NCI-H1105 (cell line): ENCODE measurements around the gene FADS6.
A peak's percentile ranks its signal among the peaks of the same experiment; 100 is the strongest.

ENCODE experiments used
- DNase-seq: peaks from one replicate; lab custom pipeline; 2025; lab: John Stamatoyannopoulos, UW

FADS6 gene

GRCh38 chr17:74868908-74869255 lies 24.6 kb downstream of the FADS6 start:
- no peak for DNase-seq

- no peak for DNase-seq
Observed at GRCh38 chr17:74868251-74868907, 25.1 kb downstream of the FADS6 start.

DNA sequence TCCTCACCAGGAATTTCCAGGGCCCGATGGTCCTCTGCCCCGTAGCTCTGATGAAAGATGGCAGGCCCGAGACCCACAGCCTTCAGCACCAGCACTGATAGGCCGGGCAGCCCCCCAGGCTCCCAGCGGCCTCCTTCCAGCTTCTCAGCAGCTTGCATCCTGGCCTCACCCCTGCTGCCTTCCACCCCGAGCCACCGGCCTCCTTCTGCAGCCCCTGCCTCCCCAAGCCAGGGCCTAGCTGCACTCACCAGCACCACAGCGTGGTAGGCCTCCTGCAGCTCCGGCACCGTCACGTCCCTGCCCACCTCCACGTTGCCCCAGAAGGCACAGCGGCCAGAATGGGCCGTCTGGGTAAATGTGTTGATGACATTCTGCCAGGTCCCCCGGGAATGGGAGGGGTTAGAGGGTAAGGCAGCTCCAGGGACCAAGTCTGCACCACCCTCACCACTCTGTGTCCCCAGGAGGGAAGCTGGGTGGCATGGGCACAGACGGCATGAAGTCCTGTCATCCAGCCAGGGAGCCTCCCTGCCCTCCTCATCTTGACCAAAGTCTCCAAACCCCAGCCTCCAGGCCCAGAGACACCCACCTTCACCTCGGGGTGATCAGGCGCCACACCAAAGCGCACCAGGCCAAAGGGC lies 27.1 kb downstream of the FADS6 start:
- DNase-seq: no peak

- DNase-seq: no peak
Observed at GRCh38 chr17:74865504-74866197, 27.8 kb downstream of the FADS6 start.

- DNase-seq: peak; percentile 36
Observed at GRCh38 chr17:74864866-74865395, 28.5 kb downstream of the FADS6 start.

GRCh38 chr17:74864297-74864865 lies 29.1 kb downstream of the FADS6 start:
- no peak for DNase-seq

DNA sequence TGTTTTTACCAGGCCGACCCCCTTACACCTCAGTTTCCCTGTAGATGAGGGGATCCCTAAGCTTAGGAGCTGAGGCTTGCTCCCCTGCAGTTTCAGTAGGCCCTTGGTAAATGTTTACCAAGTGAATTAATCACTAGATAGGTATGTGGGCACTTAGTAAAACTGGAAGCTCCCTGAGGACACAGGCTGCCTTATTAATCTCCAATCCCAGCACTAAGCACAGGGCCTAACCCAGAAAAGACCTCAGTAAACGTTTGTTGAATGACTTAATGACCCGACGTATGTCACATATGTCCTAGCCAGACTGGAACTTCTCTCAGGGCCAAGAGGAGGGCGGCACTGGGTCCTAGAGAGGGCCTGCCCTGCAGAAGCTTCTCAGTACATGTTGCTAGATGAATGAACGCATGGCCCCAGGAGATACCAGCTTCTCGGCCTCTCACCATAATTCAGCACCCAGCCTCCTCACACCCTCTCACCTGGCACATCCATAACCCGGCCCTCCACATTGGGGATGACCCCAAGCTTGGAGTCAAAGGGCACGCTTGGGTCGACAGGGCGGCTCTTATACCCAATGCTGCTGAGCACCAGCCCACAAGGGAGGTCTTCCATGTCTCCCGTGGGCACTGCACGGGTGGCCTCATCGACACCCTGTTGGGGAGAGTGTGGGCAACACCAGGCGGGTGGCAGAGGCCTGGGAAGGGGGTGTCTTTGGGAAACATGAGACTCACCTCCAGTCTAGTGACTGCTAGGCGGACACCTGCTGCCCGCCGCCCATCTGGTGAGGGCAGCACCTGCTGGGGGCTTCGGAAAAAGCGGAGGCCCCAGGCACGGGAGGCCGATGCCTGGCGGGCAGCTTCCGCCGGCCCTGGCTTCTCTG lies 29.8 kb downstream of the FADS6 start:
- DNase-seq: no peak

GRCh38 chr17:74862919-74863318 lies 30.5 kb downstream of the FADS6 start:
- DNase-seq: no peak

- DNase-seq: peak; percentile 66
Observed at GRCh38 chr17:74862108-74862901, 31.1 kb downstream of the FADS6 start.

DNA sequence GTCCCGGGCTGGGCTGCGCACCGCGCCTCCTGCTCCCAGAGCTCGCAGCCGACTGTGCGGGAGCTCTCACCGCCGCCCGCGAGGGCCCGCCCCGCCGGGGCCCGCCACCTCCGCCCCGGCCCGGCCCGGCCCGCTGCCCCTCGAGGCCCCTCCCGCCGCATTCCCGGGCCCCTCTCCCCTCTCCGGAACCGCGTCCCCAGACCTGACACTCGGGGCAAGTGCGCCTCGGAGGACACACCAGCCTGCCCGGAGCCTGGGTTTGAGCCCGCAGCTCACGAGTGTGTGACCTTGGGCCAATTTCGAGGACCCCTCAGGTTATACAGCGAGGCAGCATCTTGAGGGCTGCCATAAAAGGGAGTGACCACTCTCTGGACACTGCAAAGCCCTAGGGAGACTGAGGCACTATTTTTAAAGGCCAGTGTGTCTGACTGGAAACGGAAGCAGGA lies 31.7 kb downstream of the FADS6 start:
- DNase-seq: no peak

DNA sequence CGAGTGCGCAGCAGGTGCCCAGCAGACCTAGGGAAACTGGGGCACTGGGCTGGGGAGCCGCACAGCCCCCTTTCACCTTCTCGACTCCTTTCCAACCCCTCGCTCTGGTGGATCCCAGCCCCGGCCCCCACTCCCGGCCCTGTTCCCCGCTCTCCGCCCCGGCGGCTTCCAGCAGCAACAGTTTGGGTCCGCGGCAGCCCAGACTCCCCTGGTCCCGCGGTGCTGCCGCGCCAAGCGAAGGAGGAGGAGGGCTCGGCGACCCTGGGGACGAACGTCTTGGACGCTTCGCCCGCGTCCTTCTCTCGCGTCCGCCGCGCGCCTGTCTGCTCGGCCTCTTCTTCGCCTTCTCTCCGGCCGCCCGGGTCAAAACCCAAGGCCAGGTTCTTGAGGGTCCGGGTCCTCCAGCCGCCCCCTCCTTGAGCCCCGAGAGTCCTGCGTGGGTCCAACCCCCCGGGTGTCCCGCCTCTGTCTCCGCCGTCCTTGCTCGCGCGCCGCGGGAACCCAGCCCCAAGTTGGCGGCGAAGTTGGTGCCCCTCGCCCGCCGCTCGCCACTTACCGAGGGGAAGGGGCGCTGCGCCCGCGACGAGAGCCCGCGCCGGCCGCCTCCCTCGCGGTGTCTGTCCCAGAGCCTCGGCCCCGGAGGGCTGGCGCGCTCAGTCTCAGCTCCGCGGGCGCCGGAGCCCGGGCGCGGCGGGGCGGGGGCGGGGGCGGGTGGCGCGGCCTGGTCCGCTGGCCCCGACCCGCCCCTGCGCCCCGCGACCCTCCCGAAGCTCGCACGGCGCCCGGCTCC lies 32.4 kb downstream of the FADS6 start:
- DNase-seq: no peak

DNA sequence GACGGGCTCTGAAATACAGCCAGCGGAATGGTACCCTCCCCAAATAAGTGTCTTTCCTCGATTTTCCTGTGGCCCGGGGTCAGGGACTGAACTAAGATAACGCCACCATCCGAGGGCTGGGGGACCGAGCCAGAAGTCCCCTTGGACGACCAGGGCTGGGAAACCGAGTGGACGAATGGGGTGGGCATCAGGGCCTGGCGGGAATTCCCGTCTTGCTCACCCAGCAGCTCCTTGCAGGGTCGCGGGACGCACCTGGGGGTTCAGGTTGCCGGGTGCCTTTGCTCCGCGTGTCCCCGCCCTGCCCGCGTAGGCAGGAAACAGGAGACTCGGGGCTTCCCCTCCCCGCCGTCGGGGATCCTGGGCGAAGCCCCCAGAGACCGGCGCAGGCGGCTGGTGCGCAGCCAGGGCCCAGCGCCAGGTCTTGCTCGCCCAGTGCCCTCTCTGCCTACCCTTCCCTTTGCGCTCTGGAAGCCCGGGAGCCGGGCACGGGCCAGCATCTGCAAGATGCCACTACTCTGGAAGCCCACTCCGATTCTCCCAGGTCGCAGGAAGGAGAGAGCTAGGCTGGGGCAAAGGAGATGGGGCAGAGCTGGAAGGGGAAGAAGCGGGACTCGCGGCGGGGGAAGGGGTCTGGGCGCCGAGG lies 33.1 kb downstream of the FADS6 start:
- peak; percentile 36 for DNase-seq

GRCh38 chr17:74859459-74860228 lies 33.8 kb downstream of the FADS6 start, which contains the start of gene GRIN2C:
GRIN2C (minus strand) TSS chr17:74859885; CDS start chr17:74855092, 4,793 bp downstream.
- no peak for DNase-seq

DNA sequence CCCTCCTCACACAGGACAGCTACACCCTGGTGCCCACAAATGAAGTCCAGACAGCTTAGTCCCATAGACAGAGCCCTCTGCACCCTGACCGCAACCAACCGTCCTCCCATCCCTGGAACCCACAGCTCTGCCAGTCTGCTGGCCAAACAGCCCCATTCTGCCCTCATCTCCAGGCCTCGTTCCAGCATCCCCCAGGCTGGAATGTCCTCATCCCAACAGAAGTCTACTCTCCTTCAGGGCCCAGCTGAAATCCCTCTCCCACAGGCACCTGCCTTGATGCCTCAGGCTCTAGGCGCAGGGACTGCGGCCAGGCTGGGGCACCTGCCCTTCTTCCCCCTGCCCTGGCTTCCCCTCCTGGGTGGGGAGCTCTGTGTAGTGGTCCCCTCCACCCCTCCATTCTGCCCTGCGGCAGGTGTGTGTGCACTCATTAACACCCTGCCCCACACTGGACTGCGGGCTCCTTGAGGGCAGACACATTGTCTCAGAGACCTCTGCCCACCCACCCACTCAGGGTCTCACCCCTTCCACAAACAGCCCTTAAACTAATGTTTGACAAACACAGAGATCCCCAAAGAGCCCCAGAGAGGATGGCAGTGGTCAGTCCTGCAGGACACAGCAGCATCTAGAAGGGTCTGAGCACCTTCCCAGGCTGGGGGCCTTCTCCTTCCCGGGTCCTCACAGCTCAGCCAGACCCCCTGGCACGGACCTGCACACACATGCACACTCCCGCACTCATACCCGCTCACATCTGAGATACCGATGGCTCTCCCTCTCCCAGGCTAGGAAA lies 34.6 kb downstream of the FADS6 start:
- DNase-seq: no peak

- DNase-seq: no peak
Observed at GRCh38 chr17:74857191-74857590, 36.2 kb downstream of the FADS6 start.

GRCh38 chr17:74856112-74856511 lies 37.3 kb downstream of the FADS6 start:
- DNase-seq: no peak

DNA sequence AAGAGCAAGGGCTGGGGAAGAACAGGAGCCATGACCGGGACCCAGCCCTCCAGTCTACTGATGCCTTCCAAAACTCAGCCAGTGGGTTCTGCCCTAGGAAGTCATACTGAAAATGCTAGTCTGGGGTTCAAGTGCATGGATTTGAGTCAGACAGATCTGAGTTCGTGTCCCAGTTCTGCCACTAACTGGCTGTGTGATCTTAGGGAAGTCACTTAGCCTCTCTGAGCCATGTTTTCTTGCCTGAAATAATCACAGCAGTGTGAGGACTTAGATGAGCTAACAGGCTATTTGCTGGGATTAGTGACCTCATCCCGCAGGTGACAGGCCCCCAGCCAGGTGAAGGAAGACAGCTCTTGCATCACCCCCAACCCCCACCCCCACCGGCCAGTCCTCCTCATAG lies 38.1 kb downstream of the FADS6 start:
- DNase-seq: no peak

DNA sequence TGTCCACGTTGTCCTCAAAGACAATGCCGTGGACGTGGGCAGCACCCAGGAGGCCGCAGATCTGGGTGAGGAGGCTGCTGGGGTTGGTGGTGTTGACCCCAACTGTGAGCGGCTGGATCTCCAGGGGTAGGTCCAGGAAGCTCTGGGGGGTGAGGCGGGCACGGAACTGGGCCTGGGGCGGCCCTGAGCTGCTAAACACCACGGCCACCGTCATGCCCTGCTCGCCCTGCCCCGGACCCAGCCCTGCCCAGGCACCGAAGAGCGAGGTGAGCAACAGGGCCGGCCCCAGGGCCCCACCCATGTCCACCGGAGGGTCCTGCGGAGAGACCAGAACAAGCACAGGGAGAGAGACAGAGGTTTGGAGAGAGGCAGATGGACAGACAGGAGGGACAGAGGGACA lies 38.6 kb downstream of the FADS6 start:
- DNase-seq: no peak
